H1 (cell line): ENCODE data around the gene TNFRSF13B. TPM values are rescaled to one million over a fixed set of nuclear protein-coding genes. Genes with fewer than 3 reads are reported as not detected.

Source experiments
- CTCF ChIA-PET: fragments of 300-600 bp; sonication (Branson Sonifier 250); formaldehyde crosslinking; loops from one replicate; lab custom pipeline; 2021; ENCODE audit not compliant: partially characterized antibody; lab: Charles Lee
- POLR2A ChIA-PET: fragments of 300-600 bp; sonication (Branson Sonifier 250); formaldehyde crosslinking; loops from one replicate; lab custom pipeline; 2021; ENCODE audit warnings: inconsistent platforms; ENCODE audit not compliant: partially characterized antibody; lab: Charles Lee
- DNase-seq, 2 experiments: peaks; one replicate each; pipeline versions ENCODE4 v3.0.0 to v3.0.0-alpha.2; 2010 to 2022; ENCODE audit warnings: low spot score in 2 of 2, low read depth in 1 of 2, mixed read lengths in 1 of 2
- FAIRE-seq: peaks from 2 replicates; lab custom pipeline; 2011; peaks lifted over from hg19 to GRCh38; lab: Jason Lieb, UNC
- H2AFZ ChIP-seq: 2 replicates; pipeline ENCODE4 v1.8.1; 2012; ENCODE audit warnings: low read length, inconsistent platforms
- H2AK5ac ChIP-seq: 2 replicates; pipeline ENCODE4 v1.6.1; 2013; ENCODE audit warnings: low read depth, low read length
- H2BK120ac ChIP-seq: replicated peaks from 2 replicates; pipeline ENCODE3; 2013; ENCODE audit warnings: low read depth, low read length, inconsistent platforms
- H2BK12ac ChIP-seq: 2 replicates; pipeline ENCODE4 v1.6.1; 2013; ENCODE audit warnings: low read depth, low read length
- H2BK15ac ChIP-seq: 2 replicates; pipeline ENCODE4 v1.6.1; 2013; ENCODE audit warnings: low read length
- H2BK20ac ChIP-seq: 2 replicates; pipeline ENCODE4 v1.6.1; 2013; ENCODE audit warnings: low read length
- H2BK5ac ChIP-seq: 2 replicates; pipeline ENCODE4 v1.6.1; 2013; ENCODE audit warnings: low read depth, low read length
- H3K14ac ChIP-seq: 2 replicates; pipeline ENCODE4 v1.6.1; 2013; ENCODE audit warnings: inconsistent platforms; ENCODE audit not compliant: insufficient read length
- H3K18ac ChIP-seq: 2 replicates; pipeline ENCODE4 v1.6.1; 2013; ENCODE audit warnings: low read length; ENCODE audit errors: extremely low read depth
- H3K23ac ChIP-seq: 2 replicates; pipeline ENCODE4 v1.6.1; 2013; ENCODE audit warnings: inconsistent platforms; ENCODE audit not compliant: insufficient read length
- H3K23me2 ChIP-seq: 2 replicates; pipeline ENCODE4 v1.6.1; 2013; ENCODE audit warnings: low read depth, low read length
- H3K27ac ChIP-seq: 2 replicates; pipeline ENCODE4 v1.6.1; 2011; ENCODE audit warnings: low read depth, low read length, inconsistent platforms
- H3K27me3 ChIP-seq, 4 experiments: replicated peaks in 1 of 4; 1 replicate in 1 of 4; 2 replicates in 3 of 4; pipeline versions ENCODE4 v1.6.1 to v1.8.1; 2011 to 2013; ENCODE audit warnings: low read length in 3 of 4, mild to moderate bottlenecking in 3 of 4, inconsistent platforms in 2 of 4, mixed read lengths in 2 of 4, moderate library complexity in 1 of 4; ENCODE audit not compliant: control insufficient read depth in 3 of 4, insufficient read depth in 3 of 4; ENCODE audit errors: extremely low read depth in 1 of 4
- H3K36me3 ChIP-seq, 4 experiments: 2 replicates each; pipeline versions ENCODE4 v1.6.1 to v1.8.1; 2011 to 2013; ENCODE audit warnings: mild to moderate bottlenecking in 4 of 4, low read length in 3 of 4, moderate library complexity in 2 of 4, control low read depth in 1 of 4, inconsistent platforms in 1 of 4; ENCODE audit not compliant: insufficient read depth in 4 of 4, control insufficient read depth in 2 of 4
- H3K4ac ChIP-seq: replicated peaks from 2 replicates; pipeline ENCODE3; 2013; ENCODE audit warnings: low read length, low read depth, mixed read lengths, inconsistent platforms; ENCODE audit not compliant: insufficient read length
- H3K4me1 ChIP-seq, 4 experiments: replicated peaks in 1 of 4; 1 replicate in 1 of 4; 2 replicates in 3 of 4; pipeline versions ENCODE4 v1.6.1 to v1.8.1; 2011 to 2013; ENCODE audit warnings: low read length in 3 of 4, inconsistent platforms in 2 of 4, mixed read lengths in 1 of 4; ENCODE audit not compliant: insufficient read depth in 4 of 4, control insufficient read depth in 3 of 4
- H3K4me2 ChIP-seq, 2 experiments: 2 replicates each; pipeline versions ENCODE4 v1.6.1 to v1.8.1; 2011 to 2013; ENCODE audit warnings: low read depth in 2 of 2, low read length in 2 of 2, control low read depth in 1 of 2, inconsistent platforms in 1 of 2, mild to moderate bottlenecking in 1 of 2; ENCODE audit not compliant: insufficient read depth in 1 of 2
- H3K4me3 ChIP-seq, 4 experiments: fragments of 200-600, 300-600 bp in 1 of 4; sonication (generic), shearing (Covaris generic), sonication (Bioruptor Twin) in 1 of 4; 2 replicates each; pipeline versions ENCODE4 v1.5.1 to v1.8.1; 2011 to 2016; ENCODE audit warnings: low read length in 4 of 4, low read depth in 3 of 4, control low read depth in 2 of 4, inconsistent platforms in 2 of 4, mild to moderate bottlenecking in 2 of 4, mixed read lengths in 1 of 4, moderate library complexity in 1 of 4; ENCODE audit not compliant: insufficient read depth in 2 of 4; ENCODE audit errors: extremely low read depth in 1 of 4
- H3K56ac ChIP-seq: replicated peaks from 2 replicates; pipeline ENCODE3; 2013; ENCODE audit warnings: low read depth, mild to moderate bottlenecking, mixed read lengths, low read length, inconsistent platforms; ENCODE audit not compliant: insufficient read length
- H3K79me1 ChIP-seq: 2 replicates; pipeline ENCODE4 v1.6.1; 2013; ENCODE audit warnings: low read depth, low read length, control low read depth
- H3K79me2 ChIP-seq, 2 experiments: 2 replicates each; pipeline versions ENCODE4 v1.6.1 to v1.8.1; 2012 to 2013; ENCODE audit warnings: low read length in 2 of 2, mild to moderate bottlenecking in 2 of 2, inconsistent platforms in 1 of 2; ENCODE audit not compliant: insufficient read depth in 2 of 2, control insufficient read depth in 1 of 2
- H3K9ac ChIP-seq, 4 experiments: replicated peaks in 1 of 4; 1 replicate in 1 of 4; 2 replicates in 3 of 4; pipeline versions ENCODE4 v1.6.1 to v1.8.1; 2011 to 2013; ENCODE audit warnings: low read depth in 3 of 4, low read length in 3 of 4, control low read depth in 2 of 4, mild to moderate bottlenecking in 2 of 4, moderate library complexity in 2 of 4, inconsistent platforms in 1 of 4; ENCODE audit errors: extremely low read depth in 1 of 4
- H3K9me3 ChIP-seq, 2 experiments: 2 replicates each; pipeline versions ENCODE4 v1.6.1 to v1.8.1; 2012 to 2013; ENCODE audit warnings: mild to moderate bottlenecking in 2 of 2, moderate library complexity in 2 of 2, control low read depth in 1 of 2, inconsistent platforms in 1 of 2, low read depth in 1 of 2, low read length in 1 of 2, mixed read lengths in 1 of 2; ENCODE audit not compliant: insufficient read depth in 2 of 2
- H4K20me1 ChIP-seq, 2 experiments: replicated peaks in 1 of 2; 2 replicates each; pipeline versions ENCODE3 to v1.8.1; 2011 to 2013; ENCODE audit warnings: inconsistent platforms in 2 of 2, low read length in 2 of 2, mild to moderate bottlenecking in 1 of 2; ENCODE audit not compliant: insufficient read depth in 2 of 2, control insufficient read depth in 1 of 2
- H4K5ac ChIP-seq: 2 replicates; pipeline ENCODE4 v1.6.1; 2013; ENCODE audit warnings: low read length, low read depth, mixed read lengths, inconsistent platforms; ENCODE audit not compliant: insufficient read length
- H4K8ac ChIP-seq: 2 replicates; pipeline ENCODE4 v1.8.0; 2013; ENCODE audit warnings: mild to moderate bottlenecking, moderate library complexity, low read length, inconsistent platforms; ENCODE audit not compliant: insufficient read depth; ENCODE audit errors: extremely low read depth
- H4K91ac ChIP-seq: replicated peaks from 2 replicates; pipeline ENCODE3; 2013; ENCODE audit warnings: low read length, mixed read lengths, inconsistent platforms; ENCODE audit not compliant: insufficient read length
- CBX8 ChIP-seq: fragments of 300-800, 300-1000 bp; sonication (generic); IDR thresholded peaks from 2 replicates; pipeline ENCODE4 v1.7.1; 2016; ENCODE audit warnings: low read depth, low read length, borderline replicate concordance
- CHD1 ChIP-seq: IDR thresholded peaks from 2 replicates; pipeline ENCODE4 v1.6.1; 2012; ENCODE audit warnings: low read depth, low read length, improper control_type of control experiment
- EZH2 ChIP-seq: fragments of 200-600 bp; sonication (generic); IDR thresholded peaks from 2 replicates; pipeline ENCODE4 v1.7.1; 2012; ENCODE audit warnings: low read depth, mild to moderate bottlenecking, moderate library complexity, low read length, inconsistent platforms; ENCODE audit not compliant: severe bottlenecking
- GABPA ChIP-seq: IDR thresholded peaks from 2 replicates; pipeline ENCODE4 v1.6.1; 2011; ENCODE audit warnings: mild to moderate bottlenecking, low read length, moderate library complexity, borderline replicate concordance; ENCODE audit not compliant: insufficient read depth
- JUND ChIP-seq: IDR thresholded peaks from 2 replicates; pipeline ENCODE4 v1.6.1; 2011; ENCODE audit warnings: mild to moderate bottlenecking, improper control_type of control experiment, low read length
- NRF1 ChIP-seq: IDR thresholded peaks from 2 replicates; pipeline ENCODE4 v1.6.1; 2011; ENCODE audit warnings: mild to moderate bottlenecking, low read depth, low read length, improper control_type of control experiment
- POLR2A ChIP-seq, 2 experiments: IDR thresholded peaks; 1 replicate in 1 of 2; 2 replicates in 1 of 2; pipeline ENCODE4 v1.6.1; 2011; ENCODE audit warnings: low read depth in 2 of 2, low read length in 2 of 2, mild to moderate bottlenecking in 2 of 2; ENCODE audit errors: control extremely low read depth in 1 of 2
- RBBP5 ChIP-seq: IDR thresholded peaks from 2 replicates; pipeline ENCODE4 v1.7.1; 2012; ENCODE audit warnings: low read depth, mild to moderate bottlenecking, inconsistent platforms, low read length, moderate library complexity, borderline replicate concordance
- SP1 ChIP-seq: IDR thresholded peaks from 2 replicates; pipeline ENCODE4 v1.6.1; 2011; ENCODE audit warnings: low read depth, low read length
- SP2 ChIP-seq: IDR thresholded peaks from 2 replicates; pipeline ENCODE4 v1.6.1; 2012; ENCODE audit warnings: mild to moderate bottlenecking, low read length, inconsistent platforms
- TAF7 ChIP-seq: optimal IDR thresholded peaks from 2 replicates; pipeline ENCODE3; 2011; ENCODE audit warnings: low read depth, mild to moderate bottlenecking, inconsistent platforms, low read length, moderate library complexity, borderline replicate concordance
- TEAD4 ChIP-seq: IDR thresholded peaks from 2 replicates; pipeline ENCODE4 v1.6.1; 2012; ENCODE audit warnings: low read depth, low read length, inconsistent platforms, mixed read lengths
- WGBS, 2 experiments: shearing (Covaris generic) in 1 of 2; methylation state at CpG; one replicate each; pipeline versions ENCODE4 v1.1.6 to v1.1.7; 2013 to 2015; ENCODE audit warnings: low lambda C conversion rate in 2 of 2, mixed read lengths in 2 of 2, inconsistent platforms in 1 of 2, low coverage in 1 of 2, missing lambda C conversion rate in 1 of 2; ENCODE audit not compliant: insufficient replicate concordance in 2 of 2, insufficient coverage in 1 of 2, insufficient read length in 1 of 2; ENCODE audit errors: extremely low coverage in 1 of 2, missing lambda C conversion rate in 1 of 2; 5-methylcytosine and 5-hydroxymethylcytosine counted together
- polyA plus RNA-seq, 7 experiments: library from polyadenylated mRNA; depleted of rRNA in 3 of 7; stranded (reverse) in 5 of 7; unstranded in 2 of 7; fragments of >200 nt in 5 of 7; fragments of 200-250 nt in 2 of 7; gene quantifications; 1 replicate in 5 of 7; 2 replicates in 1 of 7; 4 replicates in 1 of 7; pipeline versions ENCODE4 v1.2.1 to v1.2.3, GENCODE V29; 2011 to 2013; ENCODE audit warnings: missing spikeins in 2 of 7, mixed read lengths in 2 of 7
- total RNA-seq: library from RNA; stranded (reverse); fragmentation: NEBNext Ultra II Directional; extraction: Animal tissue kit (Norgen Biotek cat#: 25700); gene quantifications from 2 replicates; pipeline ENCODE4 v1.2.1, GENCODE V29; 2021
- TF ChIP-seq, protein P1 (sequence below): IDR thresholded peaks from 2 replicates; pipeline ENCODE4 v1.6.1; 2011; ENCODE audit warnings: low read depth, mild to moderate bottlenecking, low read length; ENCODE audit not compliant: insufficient read depth

The TNFRSF13B gene
- total and polyA plus RNA-seq, 2 of the 8 experiments (the other 6 are each of a cell fraction or from before 2014, with no cell fraction given) = not detected

DNA sequence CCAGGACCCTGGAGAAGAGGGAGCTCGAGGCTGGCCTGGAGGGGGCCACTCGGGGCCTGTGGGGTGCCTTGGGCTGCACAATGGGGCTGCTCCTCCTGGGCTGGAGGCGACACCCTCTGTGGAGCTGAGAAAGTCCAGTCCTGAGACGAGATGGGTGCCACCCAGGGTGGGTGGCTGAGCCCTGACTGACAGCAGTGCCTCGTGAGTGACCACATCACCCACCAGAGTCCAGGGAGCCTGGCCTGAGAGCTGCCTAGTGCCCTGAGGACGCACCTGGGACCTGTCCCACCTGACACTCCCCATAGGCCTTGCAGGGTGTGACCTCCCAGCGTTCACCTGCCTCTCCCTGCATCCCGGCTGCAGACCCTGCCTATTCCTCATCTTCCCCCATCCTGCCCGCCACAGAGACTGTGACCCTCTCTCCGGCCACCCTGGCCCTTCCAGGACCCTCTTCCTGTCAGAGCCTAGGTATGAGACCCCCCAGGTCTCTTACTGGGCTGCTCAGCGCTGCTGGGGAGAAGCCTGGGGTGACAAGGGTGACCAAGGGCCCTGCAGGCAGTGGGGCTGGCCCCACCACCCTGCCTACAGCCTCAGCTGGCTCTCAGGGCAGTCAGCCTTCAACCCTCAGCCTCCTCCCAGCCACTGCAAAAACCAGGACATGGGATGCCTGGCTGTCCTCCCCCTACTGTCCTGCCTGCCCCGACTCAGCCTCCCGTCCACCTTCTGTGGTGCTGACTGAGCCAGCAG lies 41.2 kb downstream of the TNFRSF13B start:
- Histone ChIP-seq H3K4ac (no peak overlapping the region), H3K23ac (no peak overlapping the region), H2BK20ac (no peak overlapping the region), H4K20me1 (no peaks in the 10 kb centered on the region), H2BK120ac (no peak overlapping the region), H2AK5ac (no peak overlapping the region), H2BK5ac (no peak overlapping the region), H3K9ac (no peak overlapping the region), H3K18ac (no peak overlapping the region), H3K23me2 (no peaks in the 10 kb centered on the region), H3K79me1 (no peaks in the 10 kb centered on the region), H3K4me1 (no peaks in the 10 kb centered on the region), H3K79me2 (no peaks in the 10 kb centered on the region), H4K8ac (peak overlapping the region; percentile 9; the same call in 1 of the 2 replicates), H3K14ac (no peak overlapping the region), H4K5ac (no peak overlapping the region), H3K4me3 (no peak overlapping the region), H3K56ac (no peak overlapping the region), H3K4me2 (no peak overlapping the region), H3K9me3 (no peaks in the 10 kb centered on the region), H3K36me3 (no peaks in the 10 kb centered on the region), H2AFZ (no peak overlapping the region), H3K27ac (no peak overlapping the region), H3K27me3 (no peaks in the 10 kb centered on the region), H2BK15ac (no peak overlapping the region), H4K91ac (no peak overlapping the region), H2BK12ac (no peak overlapping the region)
- no peak for DNase-seq
- whole genome bisulfite sequencing, 2 experiments = 89% methylated on average over 8 of the region's 13 CpGs; no CpG with 5 or more reads in 1 of the 2 experiments
- POLR2A ChIA-PET = no interaction called here
- FAIRE-seq = no peak
- CTCF ChIA-PET = interaction anchor here (0.5 to 1.7 kb wide), 8 partner anchors 8 to 164 kb away, joined by 3 to 5 read pairs (median 3); no protein-coding TSS in a partner anchor
- TF ChIP-seq TAF7 (no peak), CHD1 (no peak), CBX8 (no peak), SP1 (no peak), SP2 (no peak), GABPA (no peak), NRF1 (no peak), RBBP5 (no peak), JUND (no peak), TEAD4 (no peak), POLR2A (IDR thresholded peaks at IDR 0.05; ENCODE audit: control extremely low read depth in 1 of 2, low read depth in 2 of 2, low read length in 2 of 2) (no peak), EZH2 (no peak)
- TF ChIP-seq, protein P1, sequence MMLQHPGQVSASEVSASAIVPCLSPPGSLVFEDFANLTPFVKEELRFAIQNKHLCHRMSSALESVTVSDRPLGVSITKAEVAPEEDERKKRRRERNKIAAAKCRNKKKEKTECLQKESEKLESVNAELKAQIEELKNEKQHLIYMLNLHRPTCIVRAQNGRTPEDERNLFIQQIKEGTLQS = no peak
